Calu3 (cell line): Measurements from ENCODE around the gene MALT1. TPM values are rescaled to one million over a fixed set of nuclear protein-coding genes. Genes with fewer than 3 reads are reported as not detected.

ENCODE experiments used
- BruUV-seq: library from RNA; stranded (reverse); fragments of 400-500 nt; replicated peaks from 2 replicates; lab custom pipeline; 2021; lab: Mats Ljungman, UMichigan
- CTCF ChIA-PET: fragments of 300-600 bp; sonication (Branson Sonifier 250); formaldehyde crosslinking; loops from one replicate; lab custom pipeline; 2022; ENCODE audit warnings: antibody characterized with exemption; lab: Charles Lee
- DNase-seq: peaks from one replicate; pipeline ENCODE4 v3.0.0; 2022
- H3K27ac Mint-ChIP-seq: one replicate; pipeline ENCODE4 v1.8.0; 2022; ENCODE audit warnings: mixed read lengths; ENCODE audit not compliant: unreplicated experiment
- H3K27me3 Mint-ChIP-seq: one replicate; pipeline ENCODE4 v1.8.0; 2022; ENCODE audit warnings: mixed read lengths; ENCODE audit not compliant: unreplicated experiment
- H3K36me3 Mint-ChIP-seq: one replicate; pipeline ENCODE4 v1.8.0; 2022; ENCODE audit warnings: mild to moderate bottlenecking, moderate library complexity, mixed read lengths; ENCODE audit not compliant: insufficient read depth, unreplicated experiment
- H3K4me1 Mint-ChIP-seq: one replicate; pipeline ENCODE4 v1.8.0; 2022; ENCODE audit warnings: mild to moderate bottlenecking, low read depth, mixed read lengths; ENCODE audit not compliant: unreplicated experiment
- H3K4me3 Mint-ChIP-seq: one replicate; pipeline ENCODE4 v1.8.0; 2022; ENCODE audit warnings: mild to moderate bottlenecking, low read depth, moderate library complexity, mixed read lengths; ENCODE audit not compliant: unreplicated experiment
- H3K9me3 Mint-ChIP-seq: one replicate; pipeline ENCODE4 v1.8.0; 2022; ENCODE audit warnings: low read depth, mixed read lengths; ENCODE audit not compliant: unreplicated experiment
- intact Hi-C: fragments of 100-400 bp; cut with micrococcal nuclease; formaldehyde crosslinking; loops from one replicate; pipeline ENCODE4 v1.10.0; 2022; ENCODE audit not compliant: unreplicated experiment
- total RNA-seq: library from RNA; stranded (reverse); gene quantifications from 2 replicates; pipeline ENCODE4 v1.2.3, GENCODE V29; 2022
- TF ChIP-seq, protein P1 (sequence below): fragments of 200-600 bp; IDR thresholded peaks from one replicate; pipeline ENCODE4 v1.8.0; 2022; ENCODE audit warnings: antibody characterized with exemption; ENCODE audit not compliant: unreplicated experiment

MALT1 gene
- total RNA-seq, 1 experiment from 2014 or later = 37.6 TPM

DNA sequence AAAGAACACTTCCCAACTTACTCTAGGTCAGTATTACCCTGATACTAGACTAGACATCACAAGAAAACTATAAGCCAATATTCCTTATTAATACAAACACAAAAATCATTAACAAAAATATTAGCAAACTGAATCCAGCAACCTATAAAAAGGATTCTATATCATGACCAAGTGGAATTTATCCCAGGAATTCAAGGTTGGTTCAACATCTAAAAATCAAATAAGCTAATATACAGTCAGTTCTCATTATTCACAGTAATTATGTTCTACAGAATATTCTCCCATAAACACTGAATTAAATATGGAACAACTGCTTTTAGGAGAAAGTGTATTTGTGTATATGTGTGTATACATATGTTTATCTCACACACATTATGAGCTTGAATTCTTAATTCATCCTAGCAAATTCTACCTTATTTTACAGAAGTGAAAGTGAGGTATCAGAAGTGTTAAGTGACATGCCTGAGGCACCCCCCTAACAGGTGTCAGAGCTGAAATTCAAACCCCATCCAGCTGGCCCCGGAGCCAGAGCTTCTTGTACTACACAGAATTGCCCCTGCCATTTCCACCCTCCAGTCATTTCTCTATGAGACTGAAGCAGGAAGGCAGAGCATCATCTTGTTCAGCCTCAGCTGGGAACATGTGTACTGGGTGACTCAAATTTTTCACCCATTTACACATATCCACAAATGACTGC lies 77.8 kb downstream of the MALT1 start:
- intact Hi-C loops = no loop called here
- Mint-ChIP-seq H3K27me3 (no peaks in the 10 kb centered on the region), H3K36me3 (peaks cover 34% of the 10 kb centered on the region), H3K4me1 (no peaks in the 10 kb centered on the region), H3K4me3 (no peak overlapping the region), H3K27ac (no peak overlapping the region), H3K9me3 (peaks cover 2% of the 10 kb centered on the region)
- no TSS peak for BruUV-seq
- no peak for DNase-seq
- CTCF ChIA-PET = no interaction called here
- TF ChIP-seq, protein P1, sequence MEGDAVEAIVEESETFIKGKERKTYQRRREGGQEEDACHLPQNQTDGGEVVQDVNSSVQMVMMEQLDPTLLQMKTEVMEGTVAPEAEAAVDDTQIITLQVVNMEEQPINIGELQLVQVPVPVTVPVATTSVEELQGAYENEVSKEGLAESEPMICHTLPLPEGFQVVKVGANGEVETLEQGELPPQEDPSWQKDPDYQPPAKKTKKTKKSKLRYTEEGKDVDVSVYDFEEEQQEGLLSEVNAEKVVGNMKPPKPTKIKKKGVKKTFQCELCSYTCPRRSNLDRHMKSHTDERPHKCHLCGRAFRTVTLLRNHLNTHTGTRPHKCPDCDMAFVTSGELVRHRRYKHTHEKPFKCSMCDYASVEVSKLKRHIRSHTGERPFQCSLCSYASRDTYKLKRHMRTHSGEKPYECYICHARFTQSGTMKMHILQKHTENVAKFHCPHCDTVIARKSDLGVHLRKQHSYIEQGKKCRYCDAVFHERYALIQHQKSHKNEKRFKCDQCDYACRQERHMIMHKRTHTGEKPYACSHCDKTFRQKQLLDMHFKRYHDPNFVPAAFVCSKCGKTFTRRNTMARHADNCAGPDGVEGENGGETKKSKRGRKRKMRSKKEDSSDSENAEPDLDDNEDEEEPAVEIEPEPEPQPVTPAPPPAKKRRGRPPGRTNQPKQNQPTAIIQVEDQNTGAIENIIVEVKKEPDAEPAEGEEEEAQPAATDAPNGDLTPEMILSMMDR = no peak

DNA sequence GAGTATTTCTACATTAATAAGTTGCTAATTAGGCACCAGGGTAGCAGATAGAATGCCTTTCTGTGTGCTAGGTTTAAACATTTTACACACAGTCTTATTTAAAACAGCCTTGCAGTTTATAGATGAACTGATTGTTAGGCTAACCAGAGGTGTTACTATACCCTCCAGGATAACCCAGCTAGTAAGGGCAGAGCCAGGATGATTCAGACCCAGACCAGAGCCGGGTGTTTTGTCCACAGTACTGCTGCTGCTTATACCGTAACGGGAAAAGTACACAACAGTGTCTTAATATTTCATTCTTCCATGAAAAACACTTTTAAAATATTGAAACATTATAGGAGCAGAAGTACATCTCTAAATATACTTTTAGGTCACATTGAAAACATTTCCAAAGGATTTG lies 82.7 kb downstream of the MALT1 start:
- peaks cover 2% of the 10 kb centered on the region for H3K9me3 Mint-ChIP-seq
- BruUV-seq = no TSS peak
- H3K4me3 Mint-ChIP-seq = no peak overlapping the region
- H3K4me1 Mint-ChIP-seq = peaks cover 8% of the 10 kb centered on the region
- TF ChIP-seq, protein P1 = no peak
- no peaks in the 10 kb centered on the region for H3K27me3 Mint-ChIP-seq
- DNase-seq = no peak
- CTCF ChIA-PET = no interaction called here
- H3K27ac Mint-ChIP-seq = no peak overlapping the region
- peaks cover 24% of the 10 kb centered on the region for H3K36me3 Mint-ChIP-seq
- intact Hi-C loops = no loop called here

DNA sequence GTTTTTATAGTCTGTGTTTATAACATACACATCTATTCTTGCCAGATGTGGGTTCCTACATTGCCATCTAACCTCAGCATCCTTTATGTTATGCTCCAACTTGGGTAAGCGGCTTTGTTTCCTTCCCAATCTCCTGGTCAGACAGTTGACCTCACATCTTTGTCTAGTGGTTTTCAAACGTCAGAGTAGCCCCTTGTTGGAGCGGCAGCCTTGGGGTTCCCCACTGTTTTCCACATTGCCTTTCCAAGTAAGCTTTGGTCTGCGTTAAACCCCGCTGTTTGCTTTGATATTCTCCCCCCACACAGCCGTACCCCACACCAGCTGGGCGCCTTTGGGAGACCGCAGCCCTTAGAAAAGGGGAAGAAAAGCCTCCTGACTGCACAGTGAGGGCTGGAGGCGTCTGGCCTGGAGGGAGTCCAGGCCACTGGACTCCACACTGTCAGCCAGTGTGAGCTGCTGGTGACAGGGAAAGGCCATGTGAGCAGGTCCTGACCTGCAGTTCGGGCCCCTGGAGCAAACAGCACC lies 83.3 kb downstream of the MALT1 start:
- Mint-ChIP-seq H3K9me3 (peaks cover 2% of the 10 kb centered on the region), H3K4me1 (peaks cover 9% of the 10 kb centered on the region), H3K4me3 (no peak overlapping the region), H3K36me3 (peaks cover 24% of the 10 kb centered on the region), H3K27me3 (no peaks in the 10 kb centered on the region), H3K27ac (no peak overlapping the region)
- intact Hi-C loops = no loop called here
- TF ChIP-seq, protein P1 = no peak
- no peak for DNase-seq
- CTCF ChIA-PET = no interaction called here
- BruUV-seq = no TSS peak

DNA sequence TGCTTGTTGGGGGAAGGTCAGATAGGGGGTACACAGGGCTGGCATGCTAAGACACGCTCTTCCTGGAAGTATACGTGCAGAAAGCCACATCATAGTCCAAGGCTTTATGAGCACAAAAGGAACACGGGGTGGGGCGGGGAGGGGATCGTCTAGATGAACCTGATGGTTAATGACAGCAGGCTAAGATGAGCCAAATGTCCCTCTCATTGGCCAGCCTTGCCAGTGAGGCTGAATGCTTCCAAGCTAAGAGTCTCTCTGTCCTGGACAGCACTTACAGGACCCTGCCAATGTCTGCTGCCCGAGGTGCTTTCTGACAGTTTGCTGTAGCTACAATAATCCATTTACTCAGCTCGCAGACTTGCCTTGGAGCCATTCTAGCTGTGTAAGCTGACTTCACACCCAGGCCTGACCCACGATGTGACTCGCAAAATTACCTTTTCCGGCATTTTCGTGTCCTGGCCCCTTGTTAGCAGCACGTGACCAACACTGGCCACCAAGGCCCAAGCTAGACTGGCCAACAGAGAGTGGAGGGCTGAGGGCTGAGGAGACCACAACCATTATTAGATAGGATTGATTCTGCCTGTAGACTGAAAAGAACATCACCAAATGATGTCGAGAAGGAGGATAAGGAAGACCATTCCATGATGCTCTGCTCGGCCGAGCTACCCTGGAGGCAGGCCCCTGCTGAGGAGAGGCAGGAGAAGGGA lies 84.2 kb downstream of the MALT1 start:
- BruUV-seq = no TSS peak
- peaks cover 9% of the 10 kb centered on the region for H3K4me1 Mint-ChIP-seq
- no peaks in the 10 kb centered on the region for H3K27me3 Mint-ChIP-seq
- CTCF ChIA-PET = no interaction called here
- H3K36me3 Mint-ChIP-seq = peaks cover 19% of the 10 kb centered on the region
- intact Hi-C loops = no loop called here
- no peak overlapping the region for H3K27ac Mint-ChIP-seq
- no peak for DNase-seq
- TF ChIP-seq, protein P1 = no peak
- H3K9me3 Mint-ChIP-seq = no peaks in the 10 kb centered on the region
- H3K4me3 Mint-ChIP-seq = no peak overlapping the region
